HL-60 (cell line): ENCODE measurements around the gene HPN.

Source experiments
- DNase-seq, 2 experiments: peaks; one replicate each; pipeline ENCODE4 v3.0.0-alpha.2; 2010 to 2020; ENCODE audit warnings: low read depth in 1 of 2, low spot score in 1 of 2
- H3K27ac ChIP-seq: fragments of 250-450 bp; sonication (Bioruptor Pico); replicated peaks from 2 replicates; pipeline ENCODE4 v1.5.1; 2020; ENCODE audit warnings: mild to moderate bottlenecking, moderate library complexity
- H3K27me3 ChIP-seq: fragments of 250-450 bp; sonication (Bioruptor Pico); 2 replicates; pipeline ENCODE4 v1.5.1; 2021; ENCODE audit warnings: mild to moderate bottlenecking, moderate library complexity; ENCODE audit not compliant: insufficient read depth, poor library complexity, severe bottlenecking
- H3K4me3 ChIP-seq: replicated peaks from 2 replicates; pipeline ENCODE4 v1.5.1; 2011; ENCODE audit warnings: mild to moderate bottlenecking, control low read depth, low read length; ENCODE audit not compliant: insufficient read depth
- CTCF ChIP-seq: IDR thresholded peaks from one replicate; pipeline ENCODE4 v1.5.1; 2011; ENCODE audit warnings: low read length, control low read depth, inconsistent platforms; ENCODE audit not compliant: insufficient read depth
- GABPA ChIP-seq: IDR thresholded peaks from 2 replicates; pipeline ENCODE4 v1.6.1; 2012; ENCODE audit warnings: low read depth
- POLR2AphosphoS5 ChIP-seq: IDR thresholded peaks from 2 replicates; pipeline ENCODE4 v1.6.1; 2012; ENCODE audit warnings: low read depth
- REST ChIP-seq: IDR thresholded peaks from 2 replicates; pipeline ENCODE4 v1.6.1; 2012; ENCODE audit warnings: low read depth; ENCODE audit not compliant: insufficient replicate concordance
- SPI1 ChIP-seq: IDR thresholded peaks from 2 replicates; pipeline ENCODE4 v1.6.1; 2012; ENCODE audit warnings: low read depth, mild to moderate bottlenecking, borderline replicate concordance

Gene HPN

GRCh38 chr19:35023428-35023827 is 18.1 kb upstream of the HPN start:
- no peak overlapping the region for H3K27ac ChIP-seq
- DNase-seq = peak in 1 of 2 experiments; percentile 70
- peak; percentile 96 for TF ChIP-seq SPI1
- TF ChIP-seq CTCF = no peak
- TF ChIP-seq GABPA = 0 out of 2 replicates have a peak, but pooled peaks have one; percentile 14

GRCh38 chr19:35024095-35024494 is 17.4 kb upstream of the HPN start:
- no peaks in the 10 kb centered on the region for H3K27me3 ChIP-seq
- no peak overlapping the region for H3K4me3 ChIP-seq
- TF ChIP-seq SPI1 (no peak), CTCF (no peak), POLR2AphosphoS5 (no peak; the same call in 1 of the 2 replicates), REST (no peak), GABPA (no peak)
- no peak for DNase-seq
- H3K27ac ChIP-seq = no peak overlapping the region

More at GRCh38 chr19:35023428-35023827, 18.1 kb upstream of the HPN start:
- no peaks in the 10 kb centered on the region for H3K27me3 ChIP-seq
- H3K4me3 ChIP-seq = no peak overlapping the region

GRCh38 chr19:35025969-35026368 is 15.6 kb upstream of the HPN start:
- TF ChIP-seq CTCF (no peak), REST (no peak), GABPA (no peak), POLR2AphosphoS5 (no peak), SPI1 (no peak)
- Histone ChIP-seq H3K27me3 (peaks cover 6% of the 10 kb centered on the region), H3K27ac (no peak overlapping the region)

GRCh38 chr19:35026418-35026817 is 15.1 kb upstream of the HPN start:
- Histone ChIP-seq H3K27ac (no peak overlapping the region), H3K4me3 (no peak overlapping the region), H3K27me3 (peaks cover 9% of the 10 kb centered on the region)
- TF ChIP-seq CTCF (no peak), GABPA (no peak), POLR2AphosphoS5 (no peak), REST (no peak), SPI1 (no peak)
- DNase-seq = no peak

More at GRCh38 chr19:35025969-35026368, 15.6 kb upstream of the HPN start:
- DNase-seq = no peak
- H3K4me3 ChIP-seq = no peak overlapping the region
